ENCODE measurements around the gene C1QB. TPM values are rescaled to one million over a fixed set of nuclear protein-coding genes. Genes with fewer than 3 reads are reported as not detected.

Gene C1QB
- total and polyA plus RNA-seq, 4 donors = 39.6 to 702 (median 431) TPM

DNA sequence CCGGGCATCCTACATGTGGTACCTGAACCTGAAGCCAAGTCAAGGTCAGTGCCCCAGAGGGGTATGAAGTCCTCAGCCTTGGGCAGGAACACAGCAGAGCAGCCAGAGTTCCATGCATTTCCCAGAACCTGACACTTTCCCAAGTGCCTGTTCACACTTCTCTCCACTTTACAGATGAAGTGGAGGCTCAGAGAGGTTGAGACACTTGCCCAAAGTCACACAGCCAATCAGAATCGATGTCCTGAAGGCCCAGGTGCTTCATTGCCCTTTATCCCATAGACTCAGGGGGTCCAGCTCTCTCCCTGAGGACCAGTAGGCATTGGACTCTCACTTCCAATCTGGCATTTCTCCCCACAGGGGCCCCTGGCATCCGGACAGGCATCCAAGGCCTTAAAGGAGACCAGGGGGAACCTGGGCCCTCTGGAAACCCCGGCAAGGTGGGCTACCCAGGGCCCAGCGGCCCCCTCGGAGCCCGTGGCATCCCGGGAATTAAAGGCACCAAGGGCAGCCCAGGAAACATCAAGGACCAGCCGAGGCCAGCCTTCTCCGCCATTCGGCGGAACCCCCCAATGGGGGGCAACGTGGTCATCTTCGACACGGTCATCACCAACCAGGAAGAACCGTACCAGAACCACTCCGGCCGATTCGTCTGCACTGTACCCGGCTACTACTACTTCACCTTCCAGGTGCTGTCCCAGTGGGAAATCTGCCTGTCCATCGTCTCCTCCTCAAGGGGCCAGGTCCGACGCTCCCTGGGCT lies 14.4 kb upstream of the C1QB start:
- ATAC-seq (ENCODE audit: insufficient read depth, low FRiP score) = no peak
- DNase-seq = no peak
- 81 to 82% methylated on average over 23 of the region's 23 CpGs for WGBS, 2 donors
- Histone ChIP-seq H3K4me3 (no peak overlapping the region), H3K27me3 (ENCODE audit: control insufficient read depth in 3 of 3, insufficient read depth in 3 of 3, low read length in 2 of 3) (peaks cover 0 to 3% (median 0%) of the 10 kb centered on the region in 3 donors), H3K4me1 (ENCODE audit: control insufficient read depth in 5 of 5, insufficient read depth in 5 of 5, low read length in 5 of 5) (peaks cover 0 to 11% (median 0%) of the 10 kb centered on the region in 5 donors), H3K27ac (ENCODE audit: low read depth in 1 of 2, low read length in 1 of 2) (no peak overlapping the region), H3K36me3 (ENCODE audit: control insufficient read depth in 4 of 4, insufficient read depth in 4 of 4, low read length in 4 of 4) (no peaks in the 10 kb centered on the region), H3K9ac (ENCODE audit: insufficient read depth in 1 of 2, low read length in 2 of 2) (no peak overlapping the region), H3K9me3 (ENCODE audit: control insufficient read depth in 4 of 4, insufficient read depth in 3 of 4, low read length in 3 of 4) (no peaks in the 10 kb centered on the region)
- TF ChIP-seq, protein P1, sequence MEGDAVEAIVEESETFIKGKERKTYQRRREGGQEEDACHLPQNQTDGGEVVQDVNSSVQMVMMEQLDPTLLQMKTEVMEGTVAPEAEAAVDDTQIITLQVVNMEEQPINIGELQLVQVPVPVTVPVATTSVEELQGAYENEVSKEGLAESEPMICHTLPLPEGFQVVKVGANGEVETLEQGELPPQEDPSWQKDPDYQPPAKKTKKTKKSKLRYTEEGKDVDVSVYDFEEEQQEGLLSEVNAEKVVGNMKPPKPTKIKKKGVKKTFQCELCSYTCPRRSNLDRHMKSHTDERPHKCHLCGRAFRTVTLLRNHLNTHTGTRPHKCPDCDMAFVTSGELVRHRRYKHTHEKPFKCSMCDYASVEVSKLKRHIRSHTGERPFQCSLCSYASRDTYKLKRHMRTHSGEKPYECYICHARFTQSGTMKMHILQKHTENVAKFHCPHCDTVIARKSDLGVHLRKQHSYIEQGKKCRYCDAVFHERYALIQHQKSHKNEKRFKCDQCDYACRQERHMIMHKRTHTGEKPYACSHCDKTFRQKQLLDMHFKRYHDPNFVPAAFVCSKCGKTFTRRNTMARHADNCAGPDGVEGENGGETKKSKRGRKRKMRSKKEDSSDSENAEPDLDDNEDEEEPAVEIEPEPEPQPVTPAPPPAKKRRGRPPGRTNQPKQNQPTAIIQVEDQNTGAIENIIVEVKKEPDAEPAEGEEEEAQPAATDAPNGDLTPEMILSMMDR (IDR thresholded peaks at IDR 0.05; ENCODE audit: control extremely low read depth, extremely low read depth) = no peak

DNA sequence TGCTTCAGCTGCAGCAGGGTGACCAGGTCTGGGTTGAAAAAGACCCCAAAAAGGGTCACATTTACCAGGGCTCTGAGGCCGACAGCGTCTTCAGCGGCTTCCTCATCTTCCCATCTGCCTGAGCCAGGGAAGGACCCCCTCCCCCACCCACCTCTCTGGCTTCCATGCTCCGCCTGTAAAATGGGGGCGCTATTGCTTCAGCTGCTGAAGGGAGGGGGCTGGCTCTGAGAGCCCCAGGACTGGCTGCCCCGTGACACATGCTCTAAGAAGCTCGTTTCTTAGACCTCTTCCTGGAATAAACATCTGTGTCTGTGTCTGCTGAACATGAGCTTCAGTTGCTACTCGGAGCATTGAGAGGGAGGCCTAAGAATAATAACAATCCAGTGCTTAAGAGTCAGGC lies 13.8 kb upstream of the C1QB start:
- ATAC-seq (ENCODE audit: insufficient read depth, low FRiP score) (no peak), DNase-seq (peak in 1 of 3 donors; percentile 6)
- H3K4me3 ChIP-seq = no peak overlapping the region
- H3K9me3 ChIP-seq (ENCODE audit: control insufficient read depth in 4 of 4, insufficient read depth in 3 of 4, low read length in 3 of 4) = no peaks in the 10 kb centered on the region
- H3K4me1 ChIP-seq (ENCODE audit: control insufficient read depth in 5 of 5, insufficient read depth in 5 of 5, low read length in 5 of 5) = peaks cover 0 to 11% (median 0%) of the 10 kb centered on the region in 5 donors
- 19 to 29% methylated on average over 8 of the region's 8 CpGs for WGBS, 2 donors
- TF ChIP-seq, protein P1 (IDR thresholded peaks at IDR 0.05; ENCODE audit: control extremely low read depth, extremely low read depth) = no peak
- H3K27me3 ChIP-seq (ENCODE audit: control insufficient read depth in 3 of 3, insufficient read depth in 3 of 3, low read length in 2 of 3) = peaks cover 0 to 3% (median 0%) of the 10 kb centered on the region in 3 donors
- no peak overlapping the region for H3K27ac ChIP-seq (ENCODE audit: low read depth in 1 of 2, low read length in 1 of 2)
- H3K9ac ChIP-seq (ENCODE audit: insufficient read depth in 1 of 2, low read length in 2 of 2) = no peak overlapping the region
- H3K36me3 ChIP-seq (ENCODE audit: control insufficient read depth in 4 of 4, insufficient read depth in 4 of 4, low read length in 4 of 4) = no peaks in the 10 kb centered on the region

DNA sequence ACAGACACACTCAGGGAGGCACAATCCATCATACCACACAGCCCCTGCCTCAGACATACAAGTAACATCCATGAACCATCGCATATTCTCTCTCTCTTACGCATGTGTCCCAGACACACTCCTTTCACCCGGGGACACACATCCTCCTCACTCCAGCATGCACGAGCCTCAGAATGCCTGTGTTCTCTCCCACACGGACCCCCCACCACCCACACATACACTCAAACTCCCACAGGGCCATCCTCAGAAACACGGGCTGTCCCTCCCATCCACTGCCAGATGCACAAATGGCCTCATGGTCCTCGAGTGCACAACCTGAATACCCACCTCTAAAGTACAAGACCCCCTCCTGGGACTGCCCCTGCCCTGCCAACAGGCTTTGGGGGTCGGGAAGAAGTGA lies 11.8 kb upstream of the C1QB start:
- Histone ChIP-seq H3K36me3 (ENCODE audit: control insufficient read depth in 4 of 4, insufficient read depth in 4 of 4, low read length in 4 of 4) (no peaks in the 10 kb centered on the region), H3K4me1 (ENCODE audit: control insufficient read depth in 5 of 5, insufficient read depth in 5 of 5, low read length in 5 of 5) (peaks cover 0 to 9% (median 0%) of the 10 kb centered on the region in 5 donors), H3K4me3 (no peak overlapping the region), H3K9ac (ENCODE audit: insufficient read depth in 1 of 2, low read length in 2 of 2) (no peak overlapping the region), H3K27me3 (ENCODE audit: control insufficient read depth in 3 of 3, insufficient read depth in 3 of 3, low read length in 2 of 3) (peaks cover 0 to 3% (median 0%) of the 10 kb centered on the region in 3 donors), H3K27ac (ENCODE audit: low read depth in 1 of 2, low read length in 1 of 2) (no peak overlapping the region), H3K9me3 (ENCODE audit: control insufficient read depth in 4 of 4, insufficient read depth in 3 of 4, low read length in 3 of 4) (no peaks in the 10 kb centered on the region)
- no peak for ATAC-seq (ENCODE audit: insufficient read depth, low FRiP score)
- 58 to 73% methylated on average over 8 of the region's 8 CpGs for WGBS, 2 donors
- DNase-seq = no peak
- TF ChIP-seq, protein P1 (IDR thresholded peaks at IDR 0.05; ENCODE audit: control extremely low read depth, extremely low read depth) = no peak

All from lung (tissue), 12 donors.